ENCODE data around the gene RAD23A. TPM values are rescaled to one million over a fixed set of nuclear protein-coding genes. Genes with fewer than 3 reads are reported as not detected.

The RAD23A gene
- total and polyA plus RNA-seq, 2 of the 4 experiments (the other 2 are of a cell fraction), result 54.3 to 67.8 TPM

GRCh38 chr19:12992729-12993128, 47.1 kb downstream of the RAD23A start:
- no peak overlapping the region for H2AK5ac ChIP-seq (ENCODE audit: low read depth, low read length)
- H4K20me1 ChIP-seq (ENCODE audit: insufficient read depth, low read length), result peaks cover 12% of the 10 kb centered on the region
- H3K27me3 ChIP-seq (ENCODE audit: control insufficient read depth, insufficient read depth, low read length), result no peaks in the 10 kb centered on the region
- H3K36me3 ChIP-seq (ENCODE audit: control insufficient read depth, insufficient read depth, low read length), result no peaks in the 10 kb centered on the region
- H3K4ac ChIP-seq (ENCODE audit: low read depth, low read length), result no peak overlapping the region
- no peak overlapping the region for H2BK120ac ChIP-seq (ENCODE audit: low read depth, low read length)
- no peak overlapping the region for H2BK20ac ChIP-seq (ENCODE audit: low read depth, low read length)
- no peak overlapping the region for H2BK5ac ChIP-seq (ENCODE audit: low read depth, low read length, poor library complexity, severe bottlenecking)
- no peak overlapping the region for H3K56ac ChIP-seq (ENCODE audit: extremely low read depth, insufficient read depth, low read length)
- no peak overlapping the region for H4K91ac ChIP-seq (ENCODE audit: insufficient read depth, low read depth, low read length)
- H3K4me2 ChIP-seq (ENCODE audit: low read depth, low read length), result no peak overlapping the region
- no peak overlapping the region for H3K18ac ChIP-seq (ENCODE audit: low read depth, low read length)
- no peak overlapping the region for H2BK15ac ChIP-seq (ENCODE audit: low read depth, low read length)
- ATAC-seq (ENCODE audit: low read depth) (no peak), DNase-seq (no peak)
- no peak overlapping the region for H2AFZ ChIP-seq (replicated peaks; ENCODE audit: low read length, poor library complexity)
- no TSS peak for BruUV-seq (replicated peaks)
- in situ Hi-C loops (cut with MboI; ENCODE audit: low sequenced_read_pairs) (loop anchor here (25.0 kb wide), 1 partner anchor 745 kb away; a partner anchor contains a TSS), dilution Hi-C loops (cut with HindIII; ENCODE audit: low sequenced_read_pairs, unreplicated experiment) (no loop called here), intact Hi-C loops (cut with micrococcal nuclease) (no loop called here)
- H3K79me1 ChIP-seq (ENCODE audit: low read depth in 1 of 2, low read length in 2 of 2), result peaks cover 8 to 22% of the 10 kb centered on the region in 2 experiments; a peak in 3 of 4 replicates
- H3K4me1 ChIP-seq (ENCODE audit: control insufficient read depth, insufficient read depth, low read length), result peaks cover 12% of the 10 kb centered on the region
- H3K9ac ChIP-seq (ENCODE audit: low read depth, low read length), result no peak overlapping the region
- H3K9me1 ChIP-seq (ENCODE audit: insufficient read depth, low read length), result peaks cover 10% of the 10 kb centered on the region; the same call in 1 of the 2 replicates
- TF ChIP-seq NFE2L2 (IDR thresholded peaks at IDR 0.05; ENCODE audit: low read depth, low read length), result no peak
- TF ChIP-seq MXI1 (IDR thresholded peaks at IDR 0.05; ENCODE audit: borderline replicate concordance, low read depth, low read length), result no peak
- TF ChIP-seq BHLHE40 (IDR thresholded peaks at IDR 0.05; ENCODE audit: low read depth, low read length), result no peak
- no peak for TF ChIP-seq CTCF (conservative IDR thresholded peaks at IDR 0.05; ENCODE audit: low read depth, low read length)
- TF ChIP-seq MAZ (IDR thresholded peaks at IDR 0.05; ENCODE audit: borderline replicate concordance, low read depth, low read length), result no peak
- no peak for TF ChIP-seq POLR2A (IDR thresholded peaks at IDR 0.05; ENCODE audit: low read depth, low read length)
- TF ChIP-seq RAD21 (IDR thresholded peaks at IDR 0.05; ENCODE audit: low read length), result no peak
- no peak for TF ChIP-seq FOS (IDR thresholded peaks at IDR 0.05; ENCODE audit: low read depth, low read length)
- no peak for TF ChIP-seq MAFK (IDR thresholded peaks at IDR 0.05; ENCODE audit: low read depth, low read length)
- no peak for TF ChIP-seq RCOR1 (IDR thresholded peaks at IDR 0.05; ENCODE audit: insufficient replicate concordance, low read length)
- no peak for TF ChIP-seq RFX5 (IDR thresholded peaks at IDR 0.05; ENCODE audit: low read depth, low read length)
- no peak for TF ChIP-seq SMC3 (IDR thresholded peaks at IDR 0.05; ENCODE audit: low read depth, low read length)
- TF ChIP-seq ELK1 (IDR thresholded peaks at IDR 0.05; ENCODE audit: borderline replicate concordance, low read depth, low read length), result no peak
- no peak for TF ChIP-seq CHD1 (IDR thresholded peaks at IDR 0.05; ENCODE audit: low read depth, low read length)
- no peak for TF ChIP-seq USF2 (IDR thresholded peaks at IDR 0.05; ENCODE audit: low read depth, low read length)
- TF ChIP-seq CEBPB (IDR thresholded peaks at IDR 0.05; ENCODE audit: low read depth, low read length), result no peak
- H2AK9ac ChIP-seq (replicated peaks; ENCODE audit: low read depth, low read length, poor library complexity), result no peak overlapping the region
- no peaks in the 10 kb centered on the region for H3K9me3 ChIP-seq (ENCODE audit: control insufficient read depth, insufficient read depth, low read length)
- no peak overlapping the region for H3K27ac ChIP-seq (ENCODE audit: insufficient read depth, low read length)
- no CpG with 5 or more reads among the region's 11 CpGs for whole genome bisulfite sequencing, 2 experiments (ENCODE audit: extremely low coverage in 2 of 2, insufficient read length in 1 of 2)
- CTCF ChIA-PET, result interaction anchor here (3.3 kb wide), 1 partner anchor 69 kb away, joined by 10 read pairs; no protein-coding TSS in a partner anchor
- POLR2A ChIA-PET (ENCODE audit: unreplicated experiment), result no interaction called here
- H4K8ac ChIP-seq (ENCODE audit: low read depth in 2 of 2, low read length in 2 of 2), result no peak overlapping the region
- no peak overlapping the region for H3K4me3 ChIP-seq (ENCODE audit: insufficient read depth, low read depth, low read length)
- H3K14ac ChIP-seq (replicated peaks; ENCODE audit: low read depth, low read length), result no peak overlapping the region
- no peak overlapping the region for H4K5ac ChIP-seq (ENCODE audit: low read depth, low read length)
- no peak overlapping the region for H3K23ac ChIP-seq (ENCODE audit: low read depth, low read length)

All from IMR-90 (cell line).